ENCODE data around the gene NCAPD2.

GRCh38 chr12:6527711-6528110 is 33.8 kb downstream of the NCAPD2 start:
- no peak for TF ChIP-seq CTCF (IDR thresholded peaks at IDR 0.05)
- no peak for TF ChIP-seq POLR2A (IDR thresholded peaks at IDR 0.05)
